Renal cortex interstitium (tissue), 11 donors: ENCODE results near the gene FBXL16. TPM values are rescaled to one million over a fixed set of nuclear protein-coding genes. Genes with fewer than 3 reads are reported as not detected.

ENCODE experiments used
- DNase-seq, 11 donors: peaks; one replicate each; pipeline ENCODE4 v3.0.0-alpha.2; 2013; ENCODE audit warnings: low read depth in 9 of 11, low spot score in 4 of 11; ENCODE audit errors: extremely low read depth in 1 of 11
- polyA plus RNA-seq, 3 donors: library from polyadenylated mRNA; unstranded; fragments of 120-200 nt; gene quantifications; one replicate each; pipeline ENCODE4 v1.2.1, GENCODE V29; 2013; ENCODE audit not compliant: insufficient read length in 3 of 3

FBXL16 gene
- polyA plus RNA-seq, 3 donors = 0.67 to 2.7 (median 0.92) TPM

DNA sequence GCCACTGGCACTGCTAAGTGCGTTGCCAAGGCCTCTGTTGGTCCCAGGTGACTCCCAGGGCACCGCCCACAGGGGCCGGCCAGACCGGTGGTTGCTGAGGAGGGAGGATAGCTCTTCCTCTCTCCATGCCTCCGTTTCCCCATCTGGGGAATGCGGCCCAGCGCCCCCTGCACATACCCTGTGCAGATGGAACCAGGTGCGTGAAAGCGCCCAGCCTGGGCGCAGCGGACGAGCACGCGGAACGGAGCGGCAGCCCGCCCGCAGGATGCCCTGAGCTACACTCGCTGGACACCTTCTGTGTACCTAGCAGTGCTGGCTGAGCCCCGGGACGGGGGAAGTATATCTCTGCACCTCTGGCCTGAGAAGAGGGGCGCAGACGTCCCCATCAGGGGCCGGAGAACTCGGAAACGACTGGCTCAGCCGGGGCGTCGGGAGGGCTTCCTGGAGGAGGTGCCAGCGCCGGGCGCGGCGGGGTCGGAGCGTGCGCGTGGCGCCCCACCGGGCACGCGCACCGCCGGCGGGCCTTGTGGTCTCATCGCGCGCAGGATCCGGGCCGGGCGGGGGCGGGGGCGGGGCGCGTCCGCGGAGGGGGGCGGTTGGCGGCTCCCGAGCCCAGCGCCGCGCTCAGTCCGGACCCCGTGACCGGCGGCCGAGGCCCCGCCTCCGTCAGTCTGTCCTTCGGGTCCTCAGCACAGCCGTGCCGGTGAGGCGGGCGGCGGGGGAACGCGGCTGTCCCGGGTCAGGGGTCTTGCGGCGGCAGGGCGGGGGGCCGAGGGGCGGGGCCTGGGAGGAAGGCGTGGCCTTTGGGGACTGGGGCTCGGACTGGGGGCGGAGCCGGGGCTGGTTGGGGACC is 21.1 kb upstream of the FBXL16 start, which contains the start of the genes CCDC78 and HAGHL:
Gene CCDC78 (minus strand): TSS at position 6 of the 853 bp plus-strand sequence. CDS start 76 bp downstream, outside the sequence.
Gene HAGHL (plus strand): TSS at position 669 of the 853 bp plus-strand sequence. CDS start 404 bp downstream, outside the sequence.
- DNase-seq = no peak

DNA sequence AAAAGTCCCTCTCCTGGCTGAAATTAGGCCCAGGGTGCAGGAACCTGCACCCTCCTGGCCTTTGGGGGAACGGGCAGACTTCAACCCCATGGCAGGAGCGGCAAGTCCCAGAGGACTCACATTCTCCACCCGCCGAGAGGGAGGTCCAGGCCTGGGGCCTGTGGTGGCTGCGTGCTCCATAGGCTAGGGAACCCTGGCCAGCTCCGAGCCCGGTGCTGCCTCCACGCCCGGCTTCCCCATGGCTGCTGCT is 20.5 kb upstream of the FBXL16 start:
- no peak for DNase-seq

DNA sequence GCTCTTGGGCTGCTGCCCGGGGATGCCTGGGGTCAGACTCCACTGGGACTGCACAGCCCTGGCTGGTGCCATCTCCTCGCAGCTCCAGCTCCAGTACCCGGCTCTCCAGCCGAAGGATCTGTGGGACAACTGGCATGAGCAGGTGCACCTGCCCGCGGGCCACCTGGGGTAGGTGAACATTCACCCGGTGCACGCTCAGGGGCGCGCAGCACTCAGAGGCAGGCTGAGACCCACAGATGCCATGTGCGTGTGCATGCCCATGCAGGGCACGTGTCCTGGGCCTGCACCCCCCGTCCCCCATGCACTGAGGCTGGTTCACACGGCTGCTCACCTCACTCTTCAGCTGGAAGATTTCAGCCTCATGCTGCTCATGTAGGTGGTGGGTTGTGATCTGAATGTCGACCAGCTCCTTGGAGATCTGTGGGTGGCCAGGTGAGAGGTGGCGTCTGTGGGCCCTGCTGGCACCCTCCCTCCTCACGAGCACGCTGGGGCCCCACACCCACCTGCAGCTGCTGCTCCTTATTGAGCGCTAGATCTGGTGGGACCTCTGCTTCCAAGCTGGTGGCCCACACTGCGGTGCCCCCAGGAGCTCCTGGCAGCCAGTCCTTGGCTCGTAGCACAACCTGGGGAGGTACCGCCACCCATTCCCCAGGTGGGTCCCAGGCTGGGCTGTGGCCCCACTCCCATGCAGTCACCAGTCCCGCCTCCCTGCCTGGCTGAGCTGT is 20.0 kb upstream of the FBXL16 start:
- no peak for DNase-seq

DNA sequence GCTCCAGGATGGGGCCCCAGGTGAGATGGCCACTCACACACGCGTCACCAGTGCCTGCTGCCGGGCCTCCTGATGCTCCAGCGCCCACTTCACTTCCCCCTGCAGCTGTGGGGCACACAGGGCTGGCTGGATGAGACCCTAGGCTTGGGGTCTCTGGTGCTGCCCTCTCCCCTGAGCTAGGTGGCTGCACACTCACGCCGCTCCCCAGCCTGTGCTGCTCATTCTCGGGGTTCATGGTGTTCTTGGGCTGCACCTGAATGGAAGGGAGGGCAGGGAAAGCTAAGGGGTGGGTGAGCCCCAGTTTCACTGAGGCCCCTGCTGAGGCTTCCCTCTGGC is 19.4 kb upstream of the FBXL16 start:
- DNase-seq = no peak

DNA sequence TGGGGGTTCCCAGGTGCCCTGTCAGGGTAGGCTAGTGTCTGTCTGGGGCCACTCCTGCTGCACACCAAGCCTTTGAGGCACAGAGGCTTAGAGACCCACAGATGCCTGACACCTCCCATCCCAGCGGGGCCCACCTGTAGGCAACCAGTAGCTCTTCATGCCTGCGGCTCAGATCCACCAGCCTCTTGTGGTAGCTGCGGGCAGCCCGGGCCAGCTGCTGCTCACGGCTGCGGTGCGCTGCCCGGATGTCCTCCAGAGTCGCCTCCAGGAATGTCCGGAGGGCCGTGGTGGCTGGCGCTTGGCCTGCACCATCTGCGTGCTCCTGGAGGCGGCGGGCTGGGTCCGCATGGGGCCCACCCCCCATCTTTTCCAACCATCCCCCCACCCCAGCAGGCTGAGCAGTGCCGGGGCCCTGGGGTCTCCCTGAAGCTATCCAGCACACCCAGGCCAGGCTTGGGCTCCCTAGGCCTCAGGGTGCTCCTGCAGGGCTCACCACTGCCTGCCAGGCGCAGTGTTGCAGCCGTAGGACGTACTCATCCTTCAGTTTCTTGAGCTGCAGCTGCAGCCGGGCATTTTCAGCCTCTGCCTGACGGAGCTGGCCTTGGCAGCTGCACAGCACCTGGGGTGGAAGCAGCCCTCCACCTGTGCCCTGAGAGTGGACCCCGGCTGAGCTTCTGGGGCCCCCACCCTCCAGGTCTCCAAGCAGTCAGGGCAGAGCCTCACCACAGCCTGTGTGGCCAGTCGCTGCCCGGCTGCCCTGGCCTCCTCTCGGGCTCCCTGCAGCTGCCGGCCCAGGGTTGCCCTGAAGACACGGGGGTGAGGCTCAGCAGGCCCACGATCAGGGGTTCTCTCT is 18.8 kb upstream of the FBXL16 start:
- DNase-seq = no peak

DNA sequence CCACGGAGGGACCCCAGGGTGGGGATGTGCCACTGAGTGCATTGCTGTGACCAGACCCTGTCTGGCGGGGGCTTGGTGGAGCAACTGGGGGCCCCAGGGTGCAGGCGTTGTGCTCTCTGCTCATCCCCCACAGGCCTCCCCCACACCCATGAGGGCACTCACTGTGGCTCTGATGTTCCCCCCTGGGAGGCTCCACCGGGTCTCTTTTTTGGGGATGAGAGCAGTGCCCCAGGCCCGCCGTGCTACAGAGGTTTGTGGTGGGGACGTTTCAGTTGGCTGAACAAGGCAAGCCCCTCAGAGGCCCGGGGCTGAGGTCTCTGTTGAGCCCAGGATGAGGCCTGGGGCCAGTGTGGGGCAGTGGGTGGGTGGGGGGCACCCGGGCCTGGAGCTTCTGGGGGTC is 18.1 kb upstream of the FBXL16 start:
- DNase-seq = no peak

DNA sequence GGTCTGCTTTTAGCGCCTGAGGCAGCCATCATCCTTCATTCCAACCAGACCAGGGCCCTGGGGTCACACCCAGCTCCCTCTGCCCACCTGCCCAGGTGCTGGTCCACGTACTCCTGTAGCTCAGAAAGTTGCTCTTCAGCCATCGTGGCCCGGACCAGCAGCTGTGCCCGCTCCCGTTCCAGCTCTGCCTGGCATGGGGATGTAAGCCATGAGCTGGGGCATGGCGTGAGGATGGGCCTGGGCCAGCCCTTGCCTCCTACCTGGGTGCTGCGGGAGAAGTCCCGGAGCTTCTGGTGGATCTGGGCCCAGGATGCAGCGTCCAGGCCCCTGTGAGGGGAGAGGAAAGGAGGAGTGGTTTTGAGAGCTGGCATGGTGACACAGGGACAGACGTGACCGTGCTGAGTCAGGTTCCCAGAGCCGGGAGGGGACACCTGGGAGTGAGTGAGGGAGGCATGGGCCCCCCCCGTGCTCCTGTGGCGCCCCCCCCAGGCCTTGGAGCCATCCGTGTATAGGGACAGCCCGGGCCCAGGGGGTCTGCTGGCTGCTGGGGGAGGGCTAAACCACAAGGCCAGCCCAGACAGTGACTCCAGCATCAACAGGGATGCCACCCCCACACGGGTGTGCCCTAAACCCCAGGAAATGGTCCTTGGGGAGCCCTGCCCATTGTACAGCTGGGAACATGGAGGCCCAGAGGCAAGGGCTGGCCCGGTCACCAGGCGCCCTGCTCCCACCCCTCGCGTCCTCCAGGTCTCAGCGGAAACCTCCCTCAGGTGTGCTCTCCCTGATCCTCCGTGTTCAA is 17.4 kb upstream of the FBXL16 start:
- DNase-seq = no peak

DNA sequence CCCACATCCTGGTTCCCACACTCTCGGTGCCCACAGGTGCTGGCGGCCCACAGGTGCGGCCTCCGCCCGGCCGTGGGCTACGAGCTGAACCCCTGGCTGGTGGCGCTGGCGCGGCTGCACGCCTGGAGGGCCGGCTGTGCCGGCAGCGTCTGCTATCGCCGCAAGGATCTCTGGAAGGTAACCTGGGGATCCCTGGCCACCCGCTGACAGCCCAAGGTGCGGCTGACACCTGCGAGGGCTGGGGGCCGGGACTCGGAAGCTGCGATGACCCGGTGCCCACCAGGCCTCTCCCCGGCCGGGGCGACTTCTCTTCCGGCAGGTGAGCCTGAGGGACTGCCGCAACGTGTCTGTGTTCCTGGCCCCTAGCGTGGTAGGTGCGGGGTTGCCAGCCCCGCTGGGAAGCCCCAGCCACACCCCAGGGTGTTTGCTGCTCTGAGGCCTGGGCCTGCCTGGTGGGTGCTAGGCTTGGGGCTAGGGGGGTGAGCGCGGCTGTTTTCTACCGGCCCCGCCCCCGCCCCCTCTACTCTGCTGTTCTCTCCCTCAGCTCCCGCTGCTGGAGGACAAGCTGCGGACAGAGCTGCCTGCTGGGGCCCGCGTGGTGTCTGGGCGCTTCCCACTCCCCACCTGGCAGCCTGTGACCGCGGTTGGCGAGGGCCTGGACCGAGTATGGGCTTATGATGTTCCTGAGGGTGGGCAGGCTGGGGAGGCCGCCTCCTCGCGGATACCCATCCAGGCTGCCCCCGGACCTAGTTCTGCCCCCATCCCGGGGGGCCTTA is 16.4 kb upstream of the FBXL16 start:
- no peak for DNase-seq

DNA sequence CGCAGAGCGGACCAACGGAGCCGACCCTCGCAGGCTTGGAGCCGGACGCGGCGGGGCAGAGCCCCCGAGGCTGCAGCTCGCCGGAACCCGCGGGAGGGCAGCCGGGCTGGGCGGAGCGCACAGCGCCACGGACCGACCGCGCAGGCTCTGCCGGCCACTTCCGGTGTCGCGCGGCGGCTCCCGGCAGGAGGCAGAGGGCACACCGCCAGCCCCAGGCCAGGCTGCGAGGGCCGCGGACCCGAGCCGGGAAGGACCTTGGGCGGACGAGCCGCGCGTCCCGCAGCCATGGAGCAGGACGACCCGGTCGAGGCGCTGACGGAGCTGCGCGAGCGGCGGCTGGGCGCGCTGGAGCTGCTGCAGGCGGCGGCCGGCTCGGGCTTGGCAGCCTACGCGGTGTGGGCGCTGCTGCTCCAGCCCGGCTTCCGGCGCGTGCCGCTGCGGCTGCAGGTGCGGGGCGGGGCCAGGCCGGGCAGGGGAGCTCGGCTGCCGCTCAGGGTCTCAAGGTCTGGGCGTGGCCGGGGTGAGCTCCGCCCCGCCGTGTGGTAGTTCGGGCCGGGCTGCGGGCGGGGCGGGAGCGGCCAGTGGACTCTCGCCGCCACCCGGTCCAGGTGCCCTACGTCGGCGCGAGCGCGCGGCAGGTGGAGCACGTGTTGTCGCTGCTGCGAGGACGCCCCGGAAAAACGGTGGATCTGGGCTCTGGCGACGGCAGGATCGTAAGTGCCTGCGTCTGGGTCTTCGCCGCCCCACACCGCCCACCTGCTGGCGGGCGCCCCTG is 15.6 kb upstream of the FBXL16 start, which contains the start of gene ANTKMT:
Gene ANTKMT (plus strand): TSS at position 157 of the 775 bp plus-strand sequence. CDS start 129 bp downstream, at position 286.
- DNase-seq = peak in 6 of 11 donors; percentile 55 to 82 (median 74)

DNA sequence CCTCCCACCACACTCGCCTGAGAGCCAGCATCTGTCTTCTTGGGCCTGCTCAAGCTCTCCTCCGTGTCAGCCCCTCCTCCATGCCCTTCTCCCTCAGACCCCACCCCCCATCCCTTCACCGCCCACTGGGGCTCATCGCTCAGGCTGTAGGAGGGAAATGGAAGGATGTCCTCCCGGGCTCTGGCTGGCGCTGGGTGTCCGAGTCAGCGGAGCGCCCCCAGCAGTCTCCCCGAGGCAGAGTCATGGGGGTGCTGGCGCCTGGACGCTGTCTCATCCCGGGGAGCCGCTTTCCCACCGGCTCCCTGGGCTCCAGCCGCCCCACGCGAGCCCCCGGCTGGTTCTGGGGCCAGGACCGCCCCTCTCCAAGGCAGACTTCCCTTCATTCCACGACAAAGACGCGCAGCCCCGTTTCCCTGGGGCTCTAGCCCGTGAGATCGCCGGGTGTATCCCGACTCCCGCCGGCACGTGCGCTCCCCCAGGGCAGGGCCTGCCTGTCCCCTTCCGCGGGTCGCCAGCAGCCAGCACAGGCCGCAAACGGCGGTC is 14.9 kb upstream of the FBXL16 start:
- DNase-seq = peak in 3 of 11 donors; percentile 56 to 68 (median 67)

DNA sequence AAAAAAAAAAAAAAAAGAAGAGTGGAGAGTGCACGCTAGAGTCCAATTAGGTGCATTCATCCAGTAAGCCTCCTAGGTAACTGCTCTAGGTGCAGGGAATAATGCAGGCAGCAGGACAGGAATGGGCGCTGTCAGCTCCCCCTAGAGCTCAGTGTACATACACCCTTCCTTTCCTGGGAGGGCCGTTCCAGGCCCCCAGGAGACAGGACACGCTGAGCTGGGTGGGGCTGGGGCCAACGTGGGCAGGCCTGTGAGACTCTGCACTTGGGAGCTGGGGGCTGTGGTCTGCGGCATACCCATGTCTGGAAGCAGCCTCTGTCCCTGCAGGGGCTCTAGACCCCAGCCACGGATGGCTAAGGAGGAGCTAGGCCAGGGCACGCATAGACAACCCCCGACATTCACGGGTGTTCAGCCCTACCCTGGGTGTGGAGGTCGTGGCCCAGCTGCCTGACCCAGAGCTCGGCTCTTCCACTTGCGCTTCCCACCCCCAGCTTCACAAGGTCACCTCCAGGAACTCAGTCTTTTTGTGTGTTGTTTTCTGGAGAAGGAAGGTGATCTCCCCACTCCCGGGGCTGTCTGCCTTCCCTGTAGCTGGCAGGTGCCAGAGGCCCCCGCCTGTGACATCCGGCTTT is 14.3 kb upstream of the FBXL16 start:
- DNase-seq = no peak

DNA sequence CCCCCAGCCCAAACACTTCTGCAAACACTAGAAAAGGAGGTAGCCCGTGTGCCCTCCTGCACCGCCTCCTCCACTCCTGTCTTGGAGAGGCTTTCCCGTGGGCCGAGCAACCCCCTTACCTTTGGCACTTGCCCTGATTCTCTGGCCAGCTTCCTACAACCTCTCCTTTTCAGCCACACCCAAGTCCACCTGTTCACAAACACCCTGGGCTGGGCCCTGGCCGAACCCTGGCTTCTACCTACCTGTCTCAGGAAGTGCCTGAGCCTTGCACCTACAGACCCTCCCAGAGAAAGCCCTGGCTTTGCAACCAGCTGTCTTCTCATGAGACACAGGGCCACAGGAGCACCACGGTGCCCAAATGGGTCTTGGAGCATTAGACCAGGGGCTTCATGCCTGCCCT is 13.3 kb upstream of the FBXL16 start:
- DNase-seq = no peak

DNA sequence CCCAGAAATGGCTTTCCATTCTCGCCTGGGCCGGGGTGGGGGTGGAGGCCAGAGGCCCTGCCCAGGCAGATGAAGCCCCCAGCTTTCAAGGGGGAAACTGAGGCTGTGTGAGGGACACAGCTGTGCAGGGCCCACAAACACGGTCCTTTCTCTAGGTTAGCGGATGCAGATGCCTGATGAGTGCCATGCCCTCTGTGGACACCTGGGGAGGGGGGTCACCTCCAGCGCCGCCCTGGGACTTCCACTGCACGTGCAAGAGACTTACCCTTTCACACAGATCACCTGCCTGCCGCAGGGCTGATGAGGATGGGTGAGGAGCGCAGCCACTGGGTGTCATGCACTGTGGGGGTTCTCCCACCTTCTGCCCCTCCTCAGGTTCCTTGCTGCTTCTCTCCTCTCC is 12.8 kb upstream of the FBXL16 start:
- DNase-seq = no peak

DNA sequence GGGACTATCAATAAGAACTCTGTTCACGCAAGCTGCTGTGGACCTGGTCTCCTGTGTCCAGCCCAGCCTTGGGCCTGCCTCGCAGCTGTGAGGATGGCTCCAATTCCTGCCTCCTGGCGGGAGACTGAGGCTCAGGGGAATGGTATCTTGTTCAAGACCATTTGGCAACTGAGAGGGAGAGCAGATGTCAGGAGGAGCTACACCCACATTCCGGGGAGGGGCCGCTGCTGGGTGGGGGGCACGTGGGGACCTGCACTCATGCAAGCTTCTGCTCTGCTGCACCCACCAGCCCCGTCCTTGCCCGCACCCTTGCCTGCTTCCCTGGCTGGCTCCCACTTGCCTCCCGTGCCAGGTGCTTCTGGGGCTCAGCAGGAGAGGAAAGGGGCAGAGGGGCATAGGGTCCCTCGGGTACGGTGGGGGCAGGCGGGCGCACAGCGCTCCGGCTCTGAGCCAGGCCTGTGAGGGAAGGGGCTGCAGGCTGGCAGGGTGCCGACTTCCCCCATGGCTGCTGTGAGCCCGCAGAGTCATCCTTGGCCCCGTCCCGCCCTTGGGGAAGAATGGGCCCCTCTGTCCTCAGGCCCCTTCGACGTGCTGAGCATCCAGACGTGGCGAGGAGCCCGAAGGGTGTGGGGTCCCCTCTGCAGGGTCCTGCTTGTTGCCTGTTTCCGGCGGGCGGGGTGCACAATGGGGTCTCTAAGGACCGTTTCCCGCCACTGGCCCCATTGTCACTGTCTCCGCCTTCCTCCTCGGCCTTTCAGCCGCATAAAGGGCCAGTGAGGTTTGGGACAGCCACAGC is 12.0 kb upstream of the FBXL16 start:
- no peak for DNase-seq

DNA sequence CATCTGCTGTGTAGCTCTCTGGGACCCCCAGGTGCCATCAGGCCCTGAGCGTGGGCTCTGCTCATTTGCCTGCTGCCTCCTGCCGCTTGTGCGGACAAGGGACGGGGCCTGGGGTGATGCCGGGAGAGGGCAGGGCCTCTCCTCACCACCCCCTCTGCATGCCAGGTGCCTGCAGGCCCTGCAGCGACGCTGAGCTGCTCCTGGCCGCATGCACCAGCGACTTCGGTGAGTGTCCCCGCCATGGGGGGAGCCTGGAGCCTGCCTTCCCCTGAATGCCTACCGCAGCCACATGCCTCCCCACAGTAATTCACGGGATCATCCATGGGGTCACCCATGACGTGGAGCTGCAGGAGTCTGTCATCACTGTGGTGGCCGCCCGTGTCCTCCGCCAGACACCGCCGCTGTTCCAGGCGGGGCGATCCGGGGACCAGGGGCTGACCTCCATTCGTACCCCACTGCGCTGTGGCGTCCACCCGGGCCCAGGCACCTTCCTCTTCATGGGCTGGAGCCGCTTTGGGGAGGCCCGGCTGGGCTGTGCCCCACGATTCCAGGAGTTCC is 11.2 kb upstream of the FBXL16 start:
- no peak for DNase-seq

DNA sequence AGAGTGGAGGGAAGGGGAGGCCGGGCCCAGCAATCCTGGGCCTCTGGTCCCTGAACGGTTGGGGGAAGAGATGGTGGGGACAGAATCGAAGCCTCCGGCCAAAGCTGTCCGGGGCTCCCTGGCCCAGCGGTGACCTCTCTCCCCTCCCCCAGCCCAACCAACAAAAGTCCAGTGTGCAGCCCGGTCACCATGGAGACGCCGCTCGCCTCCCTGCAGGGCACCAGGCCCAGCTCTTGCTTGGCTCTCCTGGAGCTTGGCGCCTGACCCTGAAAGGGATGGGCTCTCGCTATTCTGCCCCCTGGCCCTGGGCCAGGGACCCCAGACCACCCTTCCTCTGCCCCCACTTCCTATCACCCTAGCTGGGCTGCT is 10.6 kb upstream of the FBXL16 start:
- no peak for DNase-seq
